Testis (tissue), 2 donors: ENCODE measurements around the gene CORO2B.

Experiments used
- POLR2A ChIP-seq: fragments of 450-650 bp; IDR thresholded peaks from one replicate; pipeline ENCODE4 v1.6.1; 2017; ENCODE audit warnings: antibody characterized with exemption, mild to moderate bottlenecking, moderate library complexity
- TF ChIP-seq, protein P1 (sequence below), 3 experiments: fragments of 450-650 bp in 2 of 3; fragments of 200-600 bp in 1 of 3; sonication (generic) in 1 of 3; IDR thresholded peaks; one replicate each; pipeline ENCODE4 v1.5.1; 2016 to 2019; ENCODE audit warnings: antibody characterized with exemption in 3 of 3, mild to moderate bottlenecking in 2 of 3, moderate library complexity in 1 of 3

DNA sequence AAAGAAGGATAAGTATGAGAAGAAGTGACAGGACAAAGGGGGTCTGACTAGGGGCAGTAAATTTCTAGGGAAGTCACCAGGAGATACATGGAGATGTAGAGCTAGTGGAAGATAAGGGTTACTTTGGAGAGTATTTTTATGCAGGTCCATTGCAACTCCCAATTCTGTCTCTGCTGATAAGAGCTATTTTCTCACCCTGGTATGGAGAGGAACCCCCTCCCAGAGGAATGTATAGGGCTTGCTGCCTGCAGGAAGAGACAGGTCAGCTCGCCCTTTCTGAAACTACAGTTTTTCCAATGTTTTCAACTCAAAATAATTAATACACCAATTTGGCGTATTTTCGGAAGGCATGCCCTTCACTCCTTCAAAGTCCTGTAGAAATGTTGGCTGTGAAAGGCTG lies 11.4 kb upstream of the CORO2B start:
- TF ChIP-seq, protein P1, sequence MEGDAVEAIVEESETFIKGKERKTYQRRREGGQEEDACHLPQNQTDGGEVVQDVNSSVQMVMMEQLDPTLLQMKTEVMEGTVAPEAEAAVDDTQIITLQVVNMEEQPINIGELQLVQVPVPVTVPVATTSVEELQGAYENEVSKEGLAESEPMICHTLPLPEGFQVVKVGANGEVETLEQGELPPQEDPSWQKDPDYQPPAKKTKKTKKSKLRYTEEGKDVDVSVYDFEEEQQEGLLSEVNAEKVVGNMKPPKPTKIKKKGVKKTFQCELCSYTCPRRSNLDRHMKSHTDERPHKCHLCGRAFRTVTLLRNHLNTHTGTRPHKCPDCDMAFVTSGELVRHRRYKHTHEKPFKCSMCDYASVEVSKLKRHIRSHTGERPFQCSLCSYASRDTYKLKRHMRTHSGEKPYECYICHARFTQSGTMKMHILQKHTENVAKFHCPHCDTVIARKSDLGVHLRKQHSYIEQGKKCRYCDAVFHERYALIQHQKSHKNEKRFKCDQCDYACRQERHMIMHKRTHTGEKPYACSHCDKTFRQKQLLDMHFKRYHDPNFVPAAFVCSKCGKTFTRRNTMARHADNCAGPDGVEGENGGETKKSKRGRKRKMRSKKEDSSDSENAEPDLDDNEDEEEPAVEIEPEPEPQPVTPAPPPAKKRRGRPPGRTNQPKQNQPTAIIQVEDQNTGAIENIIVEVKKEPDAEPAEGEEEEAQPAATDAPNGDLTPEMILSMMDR (IDR thresholded peaks at IDR 0.05), result no peak
- no peak for TF ChIP-seq POLR2A
